HG03095 (cell line): Measurements from ENCODE around the gene LYPD8.

Experiments
- ATAC-seq: cut with Tn5 transposase; IDR thresholded peaks from one replicate; pipeline ENCODE4 v1.9.1; 2021; ENCODE audit warnings: moderate library complexity; ENCODE audit not compliant: unreplicated experiment

Gene LYPD8

DNA sequence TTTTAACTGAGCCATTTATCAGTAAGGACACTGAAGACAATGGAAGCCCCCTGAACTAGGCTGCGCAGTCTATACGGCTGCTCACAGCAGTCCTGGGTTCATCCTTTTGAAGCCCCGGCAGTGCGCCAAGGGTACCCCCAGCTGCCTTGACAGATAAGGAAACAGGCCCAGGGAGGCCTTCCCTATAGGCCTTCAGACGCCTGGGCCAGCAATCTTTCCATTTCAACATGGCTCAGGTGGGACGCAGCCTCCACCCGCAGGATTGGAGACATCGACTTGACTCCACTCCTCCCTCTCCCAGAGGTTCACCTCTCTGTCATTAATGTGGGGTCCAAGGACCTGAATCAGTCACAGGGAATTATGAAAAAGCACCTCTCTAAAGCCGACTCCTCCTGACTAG, 2.8 kb upstream of the LYPD8 start:
- no peak for ATAC-seq

DNA sequence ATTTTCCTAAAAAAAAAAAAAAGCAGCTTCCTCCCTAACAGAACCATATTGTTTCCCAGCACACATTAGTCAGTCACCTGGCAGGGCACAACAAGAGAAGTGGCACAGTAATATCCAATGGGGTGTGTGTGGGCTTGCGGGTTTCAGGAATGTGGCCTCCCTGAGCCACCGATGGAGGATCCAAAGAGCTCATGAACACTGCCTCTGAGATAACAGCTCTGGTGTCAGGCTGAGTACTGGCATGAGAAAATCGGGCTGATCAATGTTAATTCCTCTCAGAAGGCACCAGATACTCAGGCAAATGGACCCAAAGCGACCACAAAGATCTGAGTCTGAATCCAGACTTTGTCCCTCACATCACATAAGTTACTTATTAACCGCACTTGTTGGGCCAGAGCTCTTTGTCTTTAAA, 2.2 kb upstream of the LYPD8 start:
- ATAC-seq: no peak

DNA sequence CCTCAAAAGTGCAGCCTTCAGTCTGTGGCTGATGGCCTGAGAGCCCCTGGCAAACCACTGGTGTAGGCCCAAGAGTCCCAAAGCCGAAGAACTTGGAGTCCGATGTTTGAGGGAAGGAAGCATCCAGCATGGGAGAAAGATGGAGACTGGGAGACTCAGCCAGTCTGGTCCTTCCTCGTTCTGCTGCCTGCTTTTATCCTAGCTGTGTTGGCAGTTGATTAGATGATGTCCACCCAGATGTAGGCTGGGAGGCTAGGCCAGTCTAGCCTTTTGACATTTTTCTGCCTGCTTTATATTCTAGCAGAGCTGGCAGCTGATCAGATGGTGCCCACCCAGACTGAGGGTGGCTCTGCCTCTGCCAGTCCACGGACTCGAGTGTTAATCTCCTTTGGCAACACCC, 1.1 kb upstream of the LYPD8 start:
- no peak for ATAC-seq

DNA sequence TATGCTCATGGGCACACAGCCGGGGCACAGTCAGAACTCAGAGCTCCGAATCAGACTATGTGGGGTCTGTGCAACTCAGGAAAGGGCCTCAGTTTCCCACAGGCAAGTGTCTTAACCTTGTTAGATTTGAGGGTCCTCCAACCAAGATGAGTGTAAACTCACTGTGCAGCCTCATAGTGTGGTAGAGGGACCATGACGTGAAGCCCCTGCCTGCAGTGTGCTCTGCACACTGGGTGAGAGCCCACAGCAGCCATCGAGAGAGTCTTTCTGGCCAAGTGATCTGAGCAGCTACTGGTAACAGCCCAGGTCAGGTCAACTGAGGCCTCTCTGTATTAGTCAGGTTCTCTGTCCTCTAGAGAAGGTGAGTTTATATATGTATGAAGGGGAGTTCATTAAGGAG, 592 bp upstream of the LYPD8 start:
- no peak for ATAC-seq

DNA sequence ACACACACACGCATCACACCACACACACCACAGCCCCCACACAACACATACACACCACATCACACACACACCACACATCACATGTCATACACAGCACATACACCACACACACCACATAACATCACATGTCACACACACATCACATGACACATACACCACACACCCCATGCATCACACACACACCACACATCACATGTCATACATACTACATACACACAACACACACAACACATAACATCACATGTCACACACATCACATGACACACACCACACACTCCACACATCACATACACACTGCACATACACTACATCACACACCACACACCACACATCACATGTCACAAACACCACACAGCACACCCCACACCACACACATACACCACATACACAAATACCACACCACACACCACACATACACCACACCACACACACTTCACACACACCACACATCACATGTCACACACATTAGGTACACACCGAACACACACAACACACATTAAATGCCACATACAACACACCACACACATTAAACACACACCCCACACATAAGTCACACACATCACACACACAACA, 1.8 kb downstream of the LYPD8 start:
- no peak for ATAC-seq

DNA sequence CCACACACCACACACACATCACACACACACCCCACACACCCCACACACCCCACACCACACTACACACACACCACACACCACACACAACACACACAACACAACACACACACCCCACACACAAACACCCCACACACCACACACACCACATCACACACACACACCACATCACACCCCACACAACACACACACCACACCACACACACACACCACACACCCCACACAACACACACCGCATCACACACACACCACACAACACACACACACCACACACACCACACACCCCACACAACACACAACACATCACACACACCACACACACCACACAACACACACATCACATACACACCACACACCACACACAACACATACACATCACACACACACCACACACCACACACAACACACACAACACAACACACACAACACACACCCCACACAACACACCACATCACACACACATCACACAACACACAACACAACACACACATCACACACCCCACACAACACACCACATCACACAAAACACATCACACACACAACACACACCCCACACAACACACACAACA, 2.4 kb downstream of the LYPD8 start:
- no peak for ATAC-seq

DNA sequence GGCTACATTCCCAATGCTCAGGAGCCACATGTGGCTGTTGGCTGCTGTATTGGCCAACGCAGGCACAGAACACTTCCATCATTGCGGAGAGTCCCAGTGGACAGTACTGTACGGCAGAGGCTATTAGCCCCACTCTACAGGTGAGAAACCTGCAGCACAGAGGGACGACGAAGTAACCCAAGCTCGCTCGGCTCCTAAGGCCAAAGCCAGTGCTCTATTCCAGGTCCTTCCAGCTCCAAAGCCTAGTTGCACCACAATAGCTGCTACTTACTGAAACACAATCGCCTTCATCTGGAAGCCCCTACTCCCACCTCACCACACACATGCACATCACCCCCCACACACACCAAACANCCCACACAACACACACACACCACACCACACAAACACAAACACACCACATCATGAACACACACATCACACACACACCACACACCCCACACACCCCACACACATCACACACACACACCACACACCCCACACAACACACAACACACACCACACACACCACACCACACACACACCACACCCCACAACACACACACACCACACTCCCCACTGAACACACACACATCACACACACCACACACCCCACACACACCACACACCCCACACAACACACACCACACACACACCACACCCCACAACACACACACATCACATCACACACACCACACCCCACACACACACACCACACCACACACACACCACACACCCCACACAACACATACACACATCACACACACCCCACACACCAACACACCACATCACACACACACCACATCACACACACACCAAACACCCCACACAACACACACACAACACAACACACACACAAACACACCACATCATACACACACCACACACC, 3.2 kb downstream of the LYPD8 start:
- no peak for ATAC-seq

DNA sequence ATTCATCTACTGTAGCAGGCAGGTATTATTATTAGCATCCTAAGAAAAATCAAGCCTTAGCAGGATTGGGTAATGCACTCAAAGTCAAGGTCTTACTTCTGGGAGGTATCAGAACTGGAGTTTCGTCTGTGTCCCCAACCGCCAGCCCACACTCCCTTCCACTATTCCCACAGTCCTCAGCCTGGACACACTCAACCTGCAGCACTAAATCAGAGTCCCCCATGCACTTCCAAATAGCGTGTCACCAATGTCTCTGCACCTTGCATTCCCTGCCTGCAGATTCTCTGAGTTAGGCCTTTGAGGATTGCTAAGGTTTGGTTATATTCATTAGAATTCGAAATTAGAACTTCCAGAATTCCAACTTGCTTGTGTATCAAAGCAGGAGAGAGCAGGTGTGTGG, 3.9 kb downstream of the LYPD8 start:
- no peak for ATAC-seq

DNA sequence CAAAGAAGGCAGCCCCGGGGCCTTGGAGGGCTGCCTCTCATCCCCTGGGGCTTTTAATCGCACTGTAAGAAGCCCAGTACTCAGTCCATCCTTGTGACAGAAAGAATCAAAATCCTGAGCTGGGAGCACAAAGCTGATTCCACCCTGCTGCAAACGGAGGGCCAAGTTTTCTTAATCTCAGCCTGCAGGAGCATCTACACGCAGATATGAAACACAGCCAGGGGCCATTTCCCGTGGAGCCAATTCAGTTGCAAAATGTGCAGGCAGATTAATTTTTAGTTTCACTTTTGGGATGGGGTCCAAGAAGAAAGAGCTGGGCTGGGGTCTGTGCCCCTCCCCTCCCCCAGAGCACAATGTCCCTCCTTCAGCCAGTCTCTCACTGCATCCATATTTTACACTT, 4.4 kb downstream of the LYPD8 start:
- no peak for ATAC-seq

DNA sequence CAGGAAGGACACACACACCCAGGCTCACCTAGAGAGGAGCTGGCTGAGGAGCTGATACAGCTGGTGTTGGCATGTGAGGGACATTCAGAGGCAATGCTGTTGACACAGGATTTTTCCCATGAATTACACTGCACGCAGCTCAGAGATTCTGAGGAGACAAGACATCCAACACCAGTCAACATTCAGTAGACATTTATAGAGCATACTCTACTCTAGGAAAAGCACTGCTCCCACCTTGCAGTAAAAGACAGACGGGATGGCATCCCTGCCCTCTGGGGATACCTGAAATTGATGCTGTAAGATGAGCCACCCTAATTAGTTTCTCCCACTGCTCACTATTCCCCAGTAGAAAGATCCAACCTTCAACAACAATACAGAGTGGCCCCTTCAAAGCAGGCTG, 5.1 kb downstream of the LYPD8 start:
- ATAC-seq: no peak

DNA sequence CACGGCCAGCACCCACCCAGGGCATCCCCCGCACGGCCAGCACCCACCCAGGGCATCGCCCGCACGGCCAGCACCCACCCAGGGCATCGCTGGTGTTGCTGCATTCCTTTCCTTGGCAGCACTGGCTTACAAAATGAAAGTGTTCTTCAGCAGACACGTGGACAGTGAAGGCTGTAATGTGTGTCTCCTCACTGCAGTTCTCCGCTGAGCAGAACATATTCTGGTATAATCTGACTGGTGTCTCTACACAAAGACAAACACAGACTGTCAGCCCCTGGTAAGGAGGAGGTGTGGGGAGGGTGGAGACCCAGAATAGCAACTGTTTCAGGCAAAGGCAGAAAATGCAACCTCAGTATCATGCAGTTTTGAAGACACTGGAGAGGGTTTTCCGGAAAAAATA, 7.3 kb downstream of the LYPD8 start:
- no peak for ATAC-seq

DNA sequence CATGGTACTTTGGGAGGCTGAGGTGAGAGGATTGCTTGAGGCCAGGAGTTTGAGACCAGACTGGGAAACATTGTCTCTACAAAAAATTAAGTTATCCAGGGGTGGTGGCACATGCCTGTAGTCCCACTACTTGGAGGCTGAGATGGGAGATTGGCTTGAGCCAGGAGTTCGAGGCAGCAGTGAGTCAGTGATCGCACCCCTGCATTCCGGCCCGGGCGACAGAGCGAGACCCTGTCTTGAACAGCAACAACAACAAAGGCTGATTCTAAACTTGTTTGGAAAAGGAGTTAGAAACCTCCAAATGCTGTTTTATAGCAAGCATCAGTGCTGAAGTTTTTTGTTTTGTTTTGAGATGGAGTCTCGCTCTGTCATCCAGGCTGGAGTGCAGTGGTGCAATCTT, 14.7 kb downstream of the LYPD8 start:
- ATAC-seq: no peak

DNA sequence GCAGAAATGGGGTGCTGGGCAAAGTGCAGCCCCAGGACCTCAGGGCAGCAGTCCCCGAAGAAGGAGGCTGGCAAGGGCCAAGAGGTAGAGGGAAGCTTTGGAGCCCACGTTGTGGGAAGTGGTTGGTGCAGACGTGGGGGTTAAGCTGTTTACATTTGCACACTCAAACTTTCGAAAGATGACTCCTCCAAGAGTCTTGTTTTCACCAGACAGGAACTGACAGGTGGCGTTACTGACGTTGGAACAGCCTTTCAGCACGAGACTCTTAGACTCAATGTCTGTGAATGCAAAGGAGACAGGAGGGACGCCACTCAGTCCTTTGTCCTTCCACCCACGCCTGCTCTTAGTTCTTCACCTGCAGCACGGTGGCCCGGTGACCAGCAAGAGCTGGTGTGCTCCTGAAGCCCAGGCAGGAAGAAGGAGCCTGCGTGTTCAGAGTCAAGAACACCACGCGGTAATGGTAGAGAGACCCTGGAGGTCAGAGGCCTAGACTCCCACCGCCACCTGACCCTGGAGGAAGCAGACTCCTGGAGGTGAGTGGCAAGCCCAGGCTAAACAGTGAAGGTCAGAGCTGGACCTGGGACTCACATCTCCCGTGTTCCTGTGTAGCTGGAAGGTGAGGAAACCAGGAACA, 15.9 kb downstream of the LYPD8 start:
- no peak for ATAC-seq

DNA sequence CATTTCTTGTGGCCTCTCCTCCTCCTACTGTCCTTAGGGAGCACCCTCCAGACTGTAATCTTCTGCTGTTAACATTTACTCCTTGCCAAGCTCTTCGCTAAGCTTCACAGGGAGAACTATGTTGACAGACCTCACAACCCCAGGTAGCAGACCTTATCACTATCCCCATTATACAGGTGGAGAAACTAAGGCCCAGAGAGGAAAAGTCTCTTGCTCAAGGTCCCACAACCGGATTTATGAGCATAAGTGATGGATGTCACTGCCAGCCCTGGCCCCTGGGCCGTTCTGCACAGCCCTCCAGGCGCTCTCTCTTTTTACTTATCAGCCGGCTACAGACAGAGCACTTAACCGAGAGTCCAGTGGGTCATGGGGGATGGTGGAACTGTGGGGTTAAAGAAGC, 18.1 kb downstream of the LYPD8 start:
- no peak for ATAC-seq

DNA sequence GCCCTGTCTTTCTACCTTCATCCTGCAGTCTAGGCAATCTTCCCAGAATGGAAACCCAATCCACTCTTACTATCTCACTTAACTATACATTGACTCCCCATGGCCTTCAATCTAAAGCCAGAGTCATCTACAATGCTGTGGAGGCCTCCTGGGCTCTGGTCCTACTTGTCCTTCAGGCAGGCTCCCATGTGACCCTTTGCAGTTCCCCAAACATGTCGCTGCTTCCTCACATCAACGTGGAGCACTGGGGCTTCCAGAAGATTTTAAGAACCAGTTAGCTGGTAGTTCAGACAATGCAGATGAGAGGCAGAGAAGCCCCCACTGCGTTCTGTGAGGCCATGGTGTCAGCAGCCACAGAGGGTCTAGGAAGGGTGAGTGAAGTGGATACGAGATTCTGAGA, 18.6 kb downstream of the LYPD8 start:
- ATAC-seq: no peak

DNA sequence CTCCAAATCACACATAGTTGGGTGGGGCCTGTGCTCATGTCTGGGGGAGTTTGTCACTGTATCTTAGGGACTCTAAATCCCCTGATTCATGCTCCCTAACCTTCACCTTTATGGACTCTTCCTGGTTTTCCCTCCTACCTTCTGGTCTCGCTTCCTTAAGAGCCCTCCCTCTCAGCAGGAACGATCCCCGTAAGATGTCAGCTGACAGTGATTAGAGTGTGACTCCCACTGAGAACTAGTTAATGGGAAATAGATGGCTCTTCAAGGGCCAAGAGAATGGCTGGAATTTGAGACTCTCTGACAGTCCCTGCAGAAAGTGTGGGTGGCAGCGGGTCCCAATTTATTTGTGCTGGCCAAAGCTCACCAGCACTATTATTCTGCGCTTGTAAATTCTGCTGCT, 22.0 kb downstream of the LYPD8 start:
- no peak for ATAC-seq

DNA sequence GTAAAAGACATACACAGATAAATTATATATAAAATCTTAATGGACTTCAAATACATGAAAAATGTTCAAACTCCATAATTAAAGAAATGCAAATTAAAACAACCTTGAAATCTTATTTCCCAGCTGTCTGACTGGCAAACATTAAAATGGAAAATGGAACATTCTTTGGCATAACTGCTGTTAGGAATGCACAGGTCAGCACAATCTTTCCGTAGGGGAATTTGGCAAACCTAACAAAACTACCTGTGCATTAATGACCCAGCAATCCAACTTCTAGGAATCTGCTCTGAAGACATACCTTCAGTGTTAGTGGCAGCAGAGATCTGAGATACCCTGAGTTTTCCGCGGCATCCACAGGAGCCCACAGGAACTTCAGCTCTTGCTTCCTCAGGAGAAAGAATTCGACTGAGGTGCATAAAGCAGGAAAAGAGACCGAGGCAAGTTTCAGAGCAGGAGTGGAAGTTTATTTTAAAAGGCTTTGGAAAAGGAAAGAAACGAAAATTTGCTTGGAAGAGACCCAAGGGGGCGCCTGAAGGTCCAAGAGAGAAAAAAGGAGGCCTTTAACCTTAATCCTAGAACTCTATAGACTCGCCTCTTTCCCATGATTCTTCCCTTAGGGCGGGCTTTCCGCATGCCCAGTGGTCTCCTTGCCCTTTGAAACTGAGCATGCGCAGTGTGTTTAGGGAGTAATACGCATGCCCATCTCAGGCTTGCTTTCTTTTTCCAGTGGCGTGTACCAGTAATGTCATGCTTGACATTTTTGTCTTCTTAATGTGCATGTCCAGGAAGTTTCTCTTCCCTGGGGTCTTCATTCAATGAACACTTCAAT, 24.8 kb downstream of the LYPD8 start:
- no peak for ATAC-seq

DNA sequence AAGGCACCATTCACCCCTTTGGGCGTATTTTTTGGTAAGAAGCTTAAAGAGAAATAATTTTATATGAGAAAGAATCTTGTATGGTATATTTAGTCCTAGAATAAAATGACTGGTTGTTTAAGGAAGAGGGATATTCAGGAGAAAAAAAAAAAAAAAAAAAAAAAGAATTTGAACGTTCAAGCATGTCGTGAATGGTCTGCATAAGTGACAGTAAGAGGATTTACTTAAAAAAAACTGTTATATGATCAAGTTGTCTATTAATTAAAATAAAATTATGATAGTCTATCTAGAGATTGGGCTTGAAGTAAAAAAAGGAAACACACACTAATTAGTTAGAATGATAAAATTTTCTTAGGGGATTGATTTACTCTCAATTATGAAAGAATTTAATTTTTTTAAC, 41.3 kb downstream of the LYPD8 start:
- ATAC-seq: no peak

DNA sequence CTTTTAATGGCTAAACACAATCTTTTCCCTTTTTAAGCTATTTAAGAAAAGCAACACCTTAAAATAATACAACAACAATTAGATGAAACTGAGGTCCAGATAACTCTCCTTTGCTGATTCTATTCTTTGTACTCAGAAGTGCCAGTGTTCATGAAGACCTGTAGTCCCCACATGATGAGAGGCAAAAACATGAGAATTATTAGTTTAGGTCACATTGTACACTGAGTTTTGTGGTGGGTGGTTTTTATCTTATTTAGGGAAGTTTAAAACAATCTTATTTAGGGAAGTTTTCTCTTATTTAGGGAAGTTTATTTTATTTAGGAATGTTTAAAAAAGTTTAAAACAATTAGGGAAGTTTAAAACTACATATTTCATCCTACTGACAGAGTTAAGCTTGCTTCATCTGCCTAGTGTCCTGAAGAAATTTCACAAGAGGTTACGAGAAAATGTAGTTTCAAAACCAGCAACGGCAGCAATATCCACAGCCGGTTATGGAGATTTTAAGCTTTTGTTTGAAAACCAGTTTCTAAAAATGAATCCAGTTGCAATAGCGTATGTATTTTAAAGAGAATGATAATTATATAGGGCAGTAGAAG, 45.2 kb downstream of the LYPD8 start:
- no peak for ATAC-seq

DNA sequence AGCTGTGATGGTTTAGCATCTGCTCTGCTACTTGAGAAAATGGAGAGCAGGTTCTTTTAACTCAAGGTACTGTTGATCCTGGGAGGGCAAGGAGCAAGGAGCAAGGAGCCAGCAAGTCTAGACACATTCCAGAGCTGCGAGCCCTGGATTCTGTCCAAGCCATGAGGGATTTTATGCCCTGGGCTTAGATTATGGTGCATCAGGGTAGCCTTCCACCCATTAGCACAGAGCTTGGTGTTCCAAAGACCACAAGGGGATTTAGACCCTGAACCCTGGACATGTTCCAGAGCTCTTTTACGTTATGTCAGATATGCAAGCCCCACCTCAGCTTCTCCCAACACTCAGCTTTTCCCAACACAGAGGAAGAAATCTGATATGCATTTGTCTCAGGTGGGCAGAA, 51.0 kb downstream of the LYPD8 start:
- no peak for ATAC-seq

DNA sequence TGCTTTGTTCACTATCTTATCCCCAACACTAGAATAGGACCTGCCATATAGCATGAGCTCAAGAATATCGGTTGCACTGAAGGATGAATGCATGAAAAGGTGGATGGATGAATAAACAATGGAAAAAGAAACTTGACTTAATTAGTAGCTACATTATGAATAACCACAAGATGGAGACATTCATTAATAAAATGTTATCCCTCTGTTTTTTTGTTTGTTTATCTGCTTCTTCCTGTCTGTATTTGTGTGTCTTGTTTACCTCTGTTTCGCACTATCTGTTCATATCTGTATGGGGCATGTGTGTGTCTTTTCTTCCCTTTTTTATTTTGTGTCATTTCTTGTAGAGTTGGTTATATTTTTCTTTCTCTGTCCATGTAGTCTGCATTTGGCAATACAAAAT, 51.9 kb downstream of the LYPD8 start:
- ATAC-seq: no peak
